T-helper 17 cell (primary cell): Measurements from ENCODE around the gene PARVB. TPM values are rescaled to one million over a fixed set of nuclear protein-coding genes. Genes with fewer than 3 reads are reported as not detected.

Source experiments
- ATAC-seq: fragments of 150-1000 bp; cut with Tn5 transposase; 2 replicates; pipeline ENCODE4 v1.10.0; 2021; ENCODE audit warnings: mild to moderate bottlenecking, moderate library complexity
- DNase-seq, 3 donors: peaks; one replicate each; pipeline versions ENCODE4 v3.0.0 to v3.0.0-alpha.2; 2020 to 2021
- H3K9me3 ChIP-seq: one replicate; pipeline ENCODE4 v1.7.0; 2013; ENCODE audit warnings: low read length, mild to moderate bottlenecking; ENCODE audit not compliant: control insufficient read depth, poor library complexity, severe bottlenecking
- H3K27ac Mint-ChIP-seq: one replicate; pipeline ENCODE4 v1.8.0; 2022; ENCODE audit warnings: mild to moderate bottlenecking, moderate library complexity, mixed read lengths
- H3K27me3 Mint-ChIP-seq: one replicate; pipeline ENCODE4 v1.8.0; 2022; ENCODE audit warnings: mixed read lengths
- H3K36me3 Mint-ChIP-seq: one replicate; pipeline ENCODE4 v1.8.0; 2022; ENCODE audit warnings: low read depth, mixed read lengths
- H3K4me1 Mint-ChIP-seq: one replicate; pipeline ENCODE4 v1.8.0; 2022; ENCODE audit warnings: mild to moderate bottlenecking, mixed read lengths
- H3K4me3 Mint-ChIP-seq: one replicate; pipeline ENCODE4 v1.8.0; 2022; ENCODE audit warnings: mild to moderate bottlenecking, moderate library complexity, mixed read lengths
- total RNA-seq, 4 donors: library from RNA in 2 of 4; stranded (reverse) in 2 of 4; gene quantifications; one replicate each; pipeline ENCODE4 v1.2.3 and lab custom pipeline; 2022 to 2026

The PARVB gene
- total RNA-seq, 2 donors from 2014 or later = 14.6 to 36.4 TPM

GRCh38 chr22:44205516-44206329, 181.6 kb downstream of the PARVB start:
- Mint-ChIP-seq H3K4me3 (no peak overlapping the region), H3K27ac (peak overlapping the region; percentile 53), H3K27me3 (no peaks in the 10 kb centered on the region), H3K36me3 (peaks cover 3% of the 10 kb centered on the region), H3K4me1 (no peaks in the 10 kb centered on the region)
- ATAC-seq (no peak), DNase-seq (no peak)
- no peaks in the 10 kb centered on the region for H3K9me3 ChIP-seq

- DNase-seq = no peak
- Mint-ChIP-seq H3K27me3 (no peaks in the 10 kb centered on the region), H3K4me3 (no peak overlapping the region), H3K4me1 (no peaks in the 10 kb centered on the region), H3K27ac (no peak overlapping the region), H3K36me3 (peaks cover 3% of the 10 kb centered on the region)
- H3K9me3 ChIP-seq = no peaks in the 10 kb centered on the region
- no peak for ATAC-seq
Measured at GRCh38 chr22:44206330-44206645, 182.2 kb downstream of the PARVB start.

DNA sequence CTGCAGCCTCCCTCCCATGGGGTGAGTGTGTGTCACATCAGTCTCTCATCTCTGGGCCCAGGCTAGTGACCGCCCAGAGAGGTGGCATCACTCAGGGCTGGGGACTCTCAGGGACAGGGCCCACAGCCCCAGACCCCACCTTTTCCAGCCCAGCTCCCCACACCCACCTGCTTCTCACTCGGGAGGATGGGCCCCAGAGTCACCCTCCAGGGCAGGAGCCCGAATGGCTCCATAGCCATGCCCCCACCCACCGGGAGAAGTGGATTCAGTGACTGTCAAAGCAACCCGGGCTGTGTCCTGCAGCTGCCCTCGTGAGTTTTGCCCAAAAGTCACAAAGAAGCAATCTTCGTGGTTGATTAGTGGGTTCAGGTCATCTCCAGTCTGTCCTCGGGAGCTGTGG, 182.6 kb downstream of the PARVB start:
- Mint-ChIP-seq H3K27me3 (no peaks in the 10 kb centered on the region), H3K36me3 (peaks cover 3% of the 10 kb centered on the region), H3K27ac (no peak overlapping the region), H3K4me1 (no peaks in the 10 kb centered on the region), H3K4me3 (no peak overlapping the region)
- DNase-seq (no peak), ATAC-seq (no peak)
- H3K9me3 ChIP-seq = no peaks in the 10 kb centered on the region

GRCh38 chr22:44207173-44207980, 183.3 kb downstream of the PARVB start:
- H3K27ac Mint-ChIP-seq = no peak overlapping the region

DNA sequence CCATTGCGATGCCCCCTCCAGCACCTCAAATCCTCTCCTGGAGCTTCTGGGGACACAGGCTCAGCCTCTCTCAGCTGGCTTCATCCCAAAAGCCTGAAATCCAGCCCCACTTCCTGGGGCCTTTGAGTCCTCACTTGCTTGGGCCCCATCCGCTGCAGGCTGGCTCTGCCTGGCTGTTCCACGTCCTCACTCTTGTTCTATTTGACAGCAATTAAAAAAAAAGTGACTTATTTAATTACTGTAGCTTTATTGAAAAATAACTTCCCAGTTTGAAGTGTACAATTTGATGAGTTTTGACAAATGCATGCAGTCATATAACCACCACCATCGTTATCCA, 183.8 kb downstream of the PARVB start:
- no peak overlapping the region for H3K27ac Mint-ChIP-seq
- ATAC-seq = no peak
- H3K36me3 Mint-ChIP-seq = peaks cover 3% of the 10 kb centered on the region
- no peak overlapping the region for H3K4me3 Mint-ChIP-seq
- no peaks in the 10 kb centered on the region for H3K27me3 Mint-ChIP-seq
- H3K9me3 ChIP-seq = no peaks in the 10 kb centered on the region
- no peak for DNase-seq
- H3K4me1 Mint-ChIP-seq = no peaks in the 10 kb centered on the region

More at GRCh38 chr22:44207173-44207980, 183.3 kb downstream of the PARVB start:
- no peaks in the 10 kb centered on the region for H3K9me3 ChIP-seq
- Mint-ChIP-seq H3K4me3 (no peak overlapping the region), H3K4me1 (no peaks in the 10 kb centered on the region), H3K36me3 (peaks cover 3% of the 10 kb centered on the region), H3K27me3 (no peaks in the 10 kb centered on the region)
- DNase-seq = no peak
- ATAC-seq = no peak

GRCh38 chr22:44209343-44209742, 185.2 kb downstream of the PARVB start:
- no peak overlapping the region for H3K27ac Mint-ChIP-seq
- no peak for DNase-seq
- no peaks in the 10 kb centered on the region for H3K36me3 Mint-ChIP-seq
- ATAC-seq = no peak
- H3K27me3 Mint-ChIP-seq = no peaks in the 10 kb centered on the region
- H3K9me3 ChIP-seq = no peaks in the 10 kb centered on the region
- H3K4me1 Mint-ChIP-seq = no peaks in the 10 kb centered on the region
- no peak overlapping the region for H3K4me3 Mint-ChIP-seq

GRCh38 chr22:44210722-44211121, 186.6 kb downstream of the PARVB start:
- no peaks in the 10 kb centered on the region for H3K9me3 ChIP-seq
- H3K4me3 Mint-ChIP-seq = no peak overlapping the region
- no peaks in the 10 kb centered on the region for H3K4me1 Mint-ChIP-seq
- H3K27me3 Mint-ChIP-seq = no peaks in the 10 kb centered on the region
- no peak overlapping the region for H3K27ac Mint-ChIP-seq
- ATAC-seq (no peak), DNase-seq (no peak)
- H3K36me3 Mint-ChIP-seq = no peaks in the 10 kb centered on the region

DNA sequence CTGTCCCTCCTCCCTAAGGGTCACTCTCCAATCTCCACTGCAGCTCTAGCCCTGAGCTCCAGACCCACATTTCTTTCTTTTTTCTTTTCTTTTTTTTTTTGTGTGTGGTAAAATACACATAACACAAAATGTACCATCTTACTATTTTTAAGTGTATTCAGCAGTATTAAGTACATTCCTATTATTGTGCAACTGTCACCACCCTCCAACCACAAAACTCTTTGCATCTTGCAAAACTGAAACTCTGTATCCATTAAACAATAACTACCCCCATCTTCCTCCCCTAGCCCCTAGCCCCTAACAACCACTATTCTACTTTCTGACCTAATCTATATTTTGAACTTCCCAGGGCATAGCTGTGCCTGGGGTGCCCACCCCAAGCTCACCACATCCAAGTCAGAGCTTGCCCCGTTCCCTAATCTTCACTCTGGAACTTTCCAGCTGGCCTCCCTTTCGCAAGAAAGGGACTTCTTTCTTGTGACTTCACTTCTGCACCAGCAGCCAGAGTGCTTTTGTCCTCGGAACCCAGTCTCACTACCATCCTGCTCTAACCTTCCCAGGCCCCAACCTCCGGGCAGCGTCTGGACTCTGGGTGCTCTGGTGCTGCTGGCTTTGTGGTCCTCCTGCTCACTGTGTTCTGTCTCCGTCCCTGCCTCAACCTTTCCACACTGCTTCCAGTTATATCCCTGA, 187.3 kb downstream of the PARVB start:
- Mint-ChIP-seq H3K4me1 (no peaks in the 10 kb centered on the region), H3K27me3 (no peaks in the 10 kb centered on the region), H3K27ac (no peak overlapping the region), H3K36me3 (no peaks in the 10 kb centered on the region), H3K4me3 (no peak overlapping the region)
- no peaks in the 10 kb centered on the region for H3K9me3 ChIP-seq
- ATAC-seq (no peak), DNase-seq (no peak)

- DNase-seq (no peak), ATAC-seq (no peak)
- Mint-ChIP-seq H3K4me3 (no peak overlapping the region), H3K4me1 (no peaks in the 10 kb centered on the region), H3K36me3 (no peaks in the 10 kb centered on the region), H3K27ac (no peak overlapping the region), H3K27me3 (no peaks in the 10 kb centered on the region)
- H3K9me3 ChIP-seq = no peaks in the 10 kb centered on the region
Measured at GRCh38 chr22:44211946-44212930, 188.1 kb downstream of the PARVB start.

DNA sequence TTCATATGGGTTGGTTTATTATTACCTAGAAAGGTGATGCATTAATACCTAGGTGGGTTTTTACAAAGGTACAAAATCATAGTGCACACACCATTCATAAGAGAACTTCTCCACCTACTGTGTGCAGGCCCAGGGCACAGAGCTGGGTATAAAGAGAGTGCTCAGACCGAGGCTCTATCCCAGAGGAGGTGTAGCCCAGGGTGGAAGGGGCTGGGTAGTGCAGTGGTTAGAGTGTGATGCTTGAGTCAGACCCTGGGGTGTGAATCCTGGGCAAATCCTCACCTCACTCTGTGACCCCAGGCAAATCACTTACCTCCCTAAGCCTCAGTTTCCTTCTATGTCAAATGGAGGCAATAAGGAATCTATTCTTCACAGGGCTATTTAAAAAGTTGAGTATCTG, 188.8 kb downstream of the PARVB start:
- no peak overlapping the region for H3K4me3 Mint-ChIP-seq
- H3K27ac Mint-ChIP-seq = no peak overlapping the region
- ATAC-seq (no peak), DNase-seq (no peak)
- no peaks in the 10 kb centered on the region for H3K9me3 ChIP-seq
- no peaks in the 10 kb centered on the region for H3K36me3 Mint-ChIP-seq
- H3K4me1 Mint-ChIP-seq = no peaks in the 10 kb centered on the region
- no peaks in the 10 kb centered on the region for H3K27me3 Mint-ChIP-seq

GRCh38 chr22:44213489-44214043, 189.5 kb downstream of the PARVB start:
- no peak overlapping the region for H3K4me3 Mint-ChIP-seq
- no peak for ATAC-seq
- no peak for DNase-seq
- H3K9me3 ChIP-seq = no peaks in the 10 kb centered on the region
- no peaks in the 10 kb centered on the region for H3K36me3 Mint-ChIP-seq
- H3K27ac Mint-ChIP-seq = no peak overlapping the region
- no peaks in the 10 kb centered on the region for H3K4me1 Mint-ChIP-seq
- no peaks in the 10 kb centered on the region for H3K27me3 Mint-ChIP-seq

GRCh38 chr22:44214187-44214586, 190.1 kb downstream of the PARVB start:
- Mint-ChIP-seq H3K27ac (no peak overlapping the region), H3K4me3 (no peak overlapping the region), H3K36me3 (no peaks in the 10 kb centered on the region), H3K27me3 (no peaks in the 10 kb centered on the region), H3K4me1 (no peaks in the 10 kb centered on the region)
- no peaks in the 10 kb centered on the region for H3K9me3 ChIP-seq
- no peak for DNase-seq
- no peak for ATAC-seq
